CD4-positive, CD25-positive, alpha-beta regulatory T cell (primary cell): ENCODE data around the gene LIN28A. TPM values are rescaled to one million over a fixed set of nuclear protein-coding genes. Genes with fewer than 3 reads are reported as not detected.
A peak's percentile ranks its signal among the peaks of the same experiment; 100 is the strongest.
"Not testable (repeated sequence)": the region's sequence is repeated elsewhere in the genome, so short reads cannot be mapped to it uniquely, and the experiment has no call there.

ENCODE experiments used
- ATAC-seq, 2 donors: fragments of 150-1000 bp; cut with Tn5 transposase; one replicate each; pipeline ENCODE4 v1.10.0; 2021; ENCODE audit warnings: low read depth in 2 of 2, moderate number of reproducible peaks in 2 of 2, moderate library complexity in 1 of 2
- DNase-seq, 3 donors: peaks; one replicate each; pipeline versions ENCODE4 v3.0.0 to v3.0.0-alpha.2; 2012 to 2022; ENCODE audit warnings: mixed read lengths in 1 of 3
- H3K27ac ChIP-seq: one replicate; pipeline ENCODE4 v1.7.0; 2013; ENCODE audit warnings: mild to moderate bottlenecking, low read length; ENCODE audit not compliant: insufficient read depth, poor library complexity, severe bottlenecking
- H3K27me3 ChIP-seq: one replicate; pipeline ENCODE4 v1.7.0; 2013; ENCODE audit warnings: low read length; ENCODE audit not compliant: control insufficient read depth, insufficient read depth
- H3K36me3 ChIP-seq: one replicate; pipeline ENCODE4 v1.7.0; 2013; ENCODE audit warnings: mild to moderate bottlenecking, low read length, moderate library complexity; ENCODE audit not compliant: control insufficient read depth, insufficient read depth
- H3K4me1 ChIP-seq: 2 replicates; pipeline ENCODE4 v1.7.0; 2013; ENCODE audit warnings: mild to moderate bottlenecking, low read length; ENCODE audit not compliant: insufficient read depth, control insufficient read depth, poor library complexity, severe bottlenecking
- H3K4me3 ChIP-seq: one replicate; pipeline ENCODE4 v1.7.0; 2013; ENCODE audit warnings: low read depth, mild to moderate bottlenecking, low read length, moderate library complexity
- H3K9me3 ChIP-seq, 2 experiments: 1 replicate in 1 of 2; 2 replicates in 1 of 2; pipeline ENCODE4 v1.7.0; 2013; ENCODE audit warnings: low read length in 2 of 2, mild to moderate bottlenecking in 1 of 2, moderate library complexity in 1 of 2; ENCODE audit not compliant: control insufficient read depth in 2 of 2
- H3K27ac Mint-ChIP-seq, 3 donors: one replicate each; pipeline ENCODE4 v1.8.0; 2020 to 2022; ENCODE audit warnings: mild to moderate bottlenecking in 3 of 3, mixed read lengths in 3 of 3, moderate library complexity in 2 of 3
- H3K27me3 Mint-ChIP-seq: one replicate; pipeline ENCODE4 v1.8.0; 2022; ENCODE audit warnings: mild to moderate bottlenecking, mixed read lengths
- H3K36me3 Mint-ChIP-seq: one replicate; pipeline ENCODE4 v1.8.0; 2020; ENCODE audit warnings: mixed read lengths
- H3K4me1 Mint-ChIP-seq, 4 donors: one replicate each; pipeline ENCODE4 v1.8.0; 2020 to 2022; ENCODE audit warnings: mixed read lengths in 4 of 4, mild to moderate bottlenecking in 1 of 4
- H3K4me3 Mint-ChIP-seq, 4 donors: one replicate each; pipeline ENCODE4 v1.8.0; 2020 to 2022; ENCODE audit warnings: mild to moderate bottlenecking in 4 of 4, mixed read lengths in 4 of 4, moderate library complexity in 3 of 4
- H3K9me3 Mint-ChIP-seq, 7 donors: one replicate each; pipeline ENCODE4 v1.8.0; 2020 to 2022; ENCODE audit warnings: mixed read lengths in 7 of 7, mild to moderate bottlenecking in 3 of 7, moderate library complexity in 2 of 7
- polyA plus RNA-seq, 4 donors: library from polyadenylated mRNA; unstranded; fragments of 300-500 nt; fragmentation: Illumina TruSeq; gene quantifications; one replicate each; pipeline ENCODE4 v1.2.3, GENCODE V29; 2021
- total RNA-seq: library from RNA; stranded (reverse); gene quantifications from one replicate; pipeline ENCODE4 v1.2.3, GENCODE V29; 2022

Gene LIN28A
- total and polyA plus RNA-seq, 5 donors from 2014 or later = not detected

DNA sequence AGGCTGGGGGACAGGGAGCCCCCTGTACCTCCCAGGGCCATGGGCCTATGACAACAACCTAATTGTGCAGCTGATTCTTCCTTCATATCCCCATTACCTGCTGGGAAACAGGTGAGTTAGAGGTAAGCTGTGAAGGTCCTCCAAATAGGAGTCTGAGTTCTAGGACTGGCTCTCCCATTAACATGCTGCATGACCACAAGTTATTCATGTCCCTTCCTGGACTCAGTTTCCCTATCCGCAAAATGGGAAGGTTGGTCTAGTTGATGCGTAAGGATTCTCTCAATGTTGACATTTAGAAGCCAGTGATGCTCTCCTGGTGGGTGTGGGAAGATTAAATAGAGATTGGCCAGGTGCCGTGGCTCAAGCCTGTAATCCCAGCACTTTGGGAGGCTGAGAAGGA, 42.1 kb upstream of the LIN28A start:
- DNase-seq = no peak

GRCh38 chr1:26370591-26371382, 39.8 kb upstream of the LIN28A start:
- Histone ChIP-seq H3K4me1 (peaks cover 64% of the 10 kb centered on the region), H3K4me3 (no peak overlapping the region), H3K9me3 (no peaks in the 10 kb centered on the region), H3K36me3 (no peaks in the 10 kb centered on the region), H3K27me3 (no peaks in the 10 kb centered on the region), H3K27ac (peak overlapping the region; percentile 18)
- Mint-ChIP-seq H3K36me3 (peaks cover 5% of the 10 kb centered on the region), H3K4me1 (peaks cover 25 to 73% (median 49%) of the 10 kb centered on the region in 4 donors), H3K27ac (peak overlapping the region; percentile 93 to 98 (median 94)), H3K9me3 (peaks cover 0 to 3% (median 0%) of the 10 kb centered on the region in 7 donors), H3K27me3 (no peaks in the 10 kb centered on the region), H3K4me3 (peak overlapping the region; percentile 22 to 83 (median 63))
- DNase-seq (no peak), ATAC-seq (no peak)

More for the DNA sequence above, 42.1 kb upstream of the LIN28A start:
- H3K4me3 Mint-ChIP-seq = peak overlapping the region in 1 of 4 donors; percentile 41
- Histone ChIP-seq H3K36me3 (no peaks in the 10 kb centered on the region), H3K27ac (no peak overlapping the region), H3K27me3 (no peaks in the 10 kb centered on the region), H3K4me3 (no peak overlapping the region), H3K9me3 (no peaks in the 10 kb centered on the region), H3K4me1 (peaks cover 51% of the 10 kb centered on the region)
- peaks cover 12 to 66% (median 41%) of the 10 kb centered on the region in 4 donors for H3K4me1 Mint-ChIP-seq
- H3K9me3 Mint-ChIP-seq = peaks cover 0 to 3% (median 0%) of the 10 kb centered on the region in 7 donors
- H3K27ac Mint-ChIP-seq = peak overlapping the region in 1 of 3 donors; percentile 79
- H3K36me3 Mint-ChIP-seq = peaks cover 7% of the 10 kb centered on the region
- peaks cover 6% of the 10 kb centered on the region for H3K27me3 Mint-ChIP-seq
- ATAC-seq = no peak

DNA sequence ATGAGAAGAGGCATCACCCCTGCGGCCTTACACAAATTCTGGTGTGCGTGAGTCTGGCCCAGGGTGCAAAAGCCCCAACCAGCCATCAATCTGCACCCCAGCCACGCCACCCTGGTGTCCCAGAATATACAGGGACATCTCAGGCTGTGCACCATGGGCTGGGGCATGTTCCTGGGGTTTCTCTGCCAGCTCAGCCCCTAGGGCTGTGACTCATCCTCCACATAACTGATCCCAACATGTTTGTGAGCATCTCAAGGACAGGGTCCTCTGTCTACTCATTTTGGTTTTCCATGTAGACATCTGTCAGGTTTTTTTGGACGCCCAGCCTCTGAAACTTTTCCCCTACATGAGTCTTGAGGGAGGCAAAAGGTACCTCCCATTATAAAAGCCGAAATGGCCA, 38.6 kb upstream of the LIN28A start:
- Mint-ChIP-seq H3K36me3 (peaks cover 5% of the 10 kb centered on the region), H3K9me3 (peaks cover 0 to 3% (median 0%) of the 10 kb centered on the region in 7 donors), H3K4me1 (peaks cover 32 to 86% (median 60%) of the 10 kb centered on the region in 4 donors), H3K27ac (peak overlapping the region; percentile 92 to 96 (median 95)), H3K4me3 (peak overlapping the region in 3 of 4 donors; percentile 63 to 78 (median 76)), H3K27me3 (no peaks in the 10 kb centered on the region)
- Histone ChIP-seq H3K27ac (peak overlapping the region; percentile 50), H3K36me3 (no peaks in the 10 kb centered on the region), H3K4me3 (peak overlapping the region; percentile 13), H3K4me1 (peaks cover 72% of the 10 kb centered on the region), H3K9me3 (no peaks in the 10 kb centered on the region), H3K27me3 (no peaks in the 10 kb centered on the region)
- DNase-seq (no peak), ATAC-seq (no peak)

GRCh38 chr1:26372611-26373010, 38.0 kb upstream of the LIN28A start, which contains the start of gene ZNF683:
ZNF683 (minus strand) TSS chr1:26372750; CDS start chr1:26368571, 4,179 bp downstream.
- peaks cover 37 to 91% (median 66%) of the 10 kb centered on the region in 4 donors for H3K4me1 Mint-ChIP-seq
- not testable (repeated sequence) for ATAC-seq, DNase-seq, H3K36me3 Mint-ChIP-seq, H3K27me3 Mint-ChIP-seq, H3K27me3 ChIP-seq, H3K9me3 Mint-ChIP-seq, H3K36me3 ChIP-seq, H3K9me3 ChIP-seq
- Histone ChIP-seq H3K4me3 (peak within 1 kb of the TSS; percentile 34), H3K4me1 (peaks cover 78% of the 10 kb centered on the region), H3K27ac (peak within 1 kb of the TSS; percentile 50)
- peak within 1 kb of the TSS; percentile 92 to 96 (median 95) for H3K27ac Mint-ChIP-seq
- H3K4me3 Mint-ChIP-seq = peak within 1 kb of the TSS; percentile 63 to 81 (median 77)

GRCh38 chr1:26373281-26373680, 37.3 kb upstream of the LIN28A start:
- no peaks in the 10 kb centered on the region for H3K27me3 ChIP-seq
- peak in 2 of 3 donors; percentile 60 to 79 for DNase-seq
- Mint-ChIP-seq H3K36me3 (peaks cover 5% of the 10 kb centered on the region), H3K27ac (peak overlapping the region; percentile 90 to 96 (median 95)), H3K4me1 (peaks cover 41 to 92% (median 69%) of the 10 kb centered on the region in 4 donors), H3K9me3 (peaks cover 0 to 3% (median 0%) of the 10 kb centered on the region in 7 donors), H3K4me3 (peak overlapping the region; percentile 51 to 81 (median 70)), H3K27me3 (no peaks in the 10 kb centered on the region)
- no peaks in the 10 kb centered on the region for H3K36me3 ChIP-seq
- peak; percentile 54 to 66 for ATAC-seq
- H3K27ac ChIP-seq = peak overlapping the region; percentile 50
- H3K9me3 ChIP-seq = no peaks in the 10 kb centered on the region
- H3K4me3 ChIP-seq = peak overlapping the region; percentile 34
- peaks cover 84% of the 10 kb centered on the region for H3K4me1 ChIP-seq

GRCh38 chr1:26373789-26374188, 36.8 kb upstream of the LIN28A start:
- DNase-seq = no peak
- no peaks in the 10 kb centered on the region for H3K27me3 Mint-ChIP-seq
- peak overlapping the region; percentile 34 for H3K4me3 ChIP-seq
- H3K4me3 Mint-ChIP-seq = peak overlapping the region; percentile 44 to 81 (median 70)
- H3K9me3 ChIP-seq = no peaks in the 10 kb centered on the region
- ATAC-seq = no peak
- H3K36me3 ChIP-seq = no peaks in the 10 kb centered on the region
- H3K4me1 Mint-ChIP-seq = peaks cover 45 to 93% (median 71%) of the 10 kb centered on the region in 4 donors
- peaks cover 5% of the 10 kb centered on the region for H3K36me3 Mint-ChIP-seq
- peaks cover 90% of the 10 kb centered on the region for H3K4me1 ChIP-seq
- no peaks in the 10 kb centered on the region for H3K27me3 ChIP-seq
- H3K27ac ChIP-seq = peak overlapping the region; percentile 56
- peak overlapping the region; percentile 90 to 96 (median 95) for H3K27ac Mint-ChIP-seq
- H3K9me3 Mint-ChIP-seq = peaks cover 0 to 3% (median 0%) of the 10 kb centered on the region in 7 donors

DNA sequence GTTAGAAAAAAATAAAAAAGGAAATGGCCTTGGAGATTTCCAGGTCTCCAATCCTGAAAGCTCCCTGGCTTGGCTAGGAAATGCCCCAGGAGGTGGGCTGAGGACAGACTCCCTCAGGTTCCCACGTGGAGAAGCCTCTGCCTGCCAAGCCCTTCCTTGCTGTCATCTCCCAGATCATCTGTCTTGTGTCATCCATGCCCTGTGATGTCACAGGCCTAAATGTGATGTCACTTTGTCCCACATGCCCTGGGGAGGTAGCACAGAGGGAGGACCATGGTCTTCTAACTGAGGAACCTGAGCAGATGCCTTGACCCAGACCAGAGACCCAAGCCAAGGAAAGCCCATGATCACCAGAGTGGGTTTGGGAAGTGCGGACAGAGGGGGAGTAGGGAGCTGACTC, 36.3 kb upstream of the LIN28A start:
- not testable (repeated sequence) for DNase-seq, H3K36me3 ChIP-seq, H3K9me3 ChIP-seq, H3K27me3 Mint-ChIP-seq, H3K9me3 Mint-ChIP-seq, ATAC-seq, H3K27me3 ChIP-seq, H3K36me3 Mint-ChIP-seq
- Mint-ChIP-seq H3K4me3 (peak overlapping the region; percentile 48 to 89 (median 70)), H3K27ac (peak overlapping the region; percentile 90 to 96 (median 95)), H3K4me1 (peaks cover 45 to 98% (median 74%) of the 10 kb centered on the region in 4 donors)
- Histone ChIP-seq H3K4me3 (peak overlapping the region; percentile 50), H3K4me1 (peaks cover 95% of the 10 kb centered on the region), H3K27ac (peak overlapping the region; percentile 56)
